PC-3 (cell line): Measurements from ENCODE around the gene PLP1.
"Not testable (repeated sequence)": the region's sequence is repeated elsewhere in the genome, so short reads cannot be mapped to it uniquely, and the experiment has no call there.

Experiments used
- CTCF ChIP-seq: fragments of 300-600 bp; sonication (generic); conservative IDR thresholded peaks from 2 replicates; pipeline ENCODE4 v1.5.1; 2017; ENCODE audit warnings: antibody characterized with exemption, low read depth, mild to moderate bottlenecking, low read length
- EZH2 ChIP-seq: fragments of 300-600 bp; sonication (generic); IDR thresholded peaks from one replicate; pipeline ENCODE4 v1.6.1; 2017; ENCODE audit warnings: antibody characterized with exemption, mild to moderate bottlenecking, low read length; ENCODE audit not compliant: unreplicated experiment
- EZH2phosphoT487 ChIP-seq: fragments of 300-600 bp; sonication (generic); IDR thresholded peaks from 2 replicates; pipeline ENCODE4 v1.6.1; 2018; ENCODE audit warnings: mild to moderate bottlenecking, antibody characterized with exemption, low read length, borderline replicate concordance

- not testable (repeated sequence) for TF ChIP-seq CTCF, EZH2, EZH2phosphoT487
Measured at GRCh38 chrX:103766813-103767555, 9.7 kb upstream of the PLP1 start.
